Cardiac ventricle fibroblast (primary cell): ENCODE data around the gene METAP2. TPM values are rescaled to one million over a fixed set of nuclear protein-coding genes. Genes with fewer than 3 reads are reported as not detected.

Experiments used
- total RNA-seq: library from RNA; depleted of rRNA; stranded (reverse); fragments of >200 nt; gene quantifications from 2 replicates; pipeline ENCODE4 v1.2.3, GENCODE V29; 2015

METAP2 gene
- 61.3 and 95.8 TPM in 2 replicates for total RNA-seq

DNA sequence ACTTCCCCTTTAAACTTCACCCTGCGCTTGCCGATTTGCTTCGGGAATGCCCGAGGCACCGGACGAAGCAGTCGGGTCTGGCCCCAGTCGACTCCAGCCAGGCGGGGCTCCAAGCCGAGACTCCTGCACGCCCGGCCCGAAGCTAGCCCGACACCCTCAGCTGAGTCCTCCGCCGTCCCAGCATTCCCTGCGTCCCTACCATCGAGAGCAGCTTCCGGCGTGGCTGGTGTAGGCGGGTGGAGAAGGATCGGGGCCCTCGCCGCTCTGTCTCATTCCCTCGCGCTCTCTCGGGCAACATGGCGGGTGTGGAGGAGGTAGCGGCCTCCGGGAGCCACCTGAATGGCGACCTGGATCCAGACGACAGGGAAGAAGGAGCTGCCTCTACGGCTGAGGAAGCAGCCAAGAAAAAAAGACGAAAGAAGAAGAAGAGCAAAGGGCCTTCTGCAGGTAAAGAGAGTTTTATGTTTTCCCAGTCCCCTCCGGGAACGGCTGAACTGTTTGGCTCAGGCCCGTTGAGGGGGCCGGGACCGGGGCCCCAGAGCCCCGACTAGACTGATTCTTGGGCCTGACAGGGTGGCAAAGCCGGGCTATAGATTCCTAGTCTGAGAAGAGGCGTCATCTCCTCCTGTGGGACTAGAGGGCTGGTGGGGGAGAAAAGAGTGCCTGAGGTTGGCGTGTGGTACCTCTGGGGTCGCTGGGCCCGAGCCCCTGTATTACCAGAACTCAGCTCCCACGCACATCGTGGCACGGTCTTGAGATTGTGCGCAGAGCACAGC is at the start of gene METAP2:
Gene METAP2 (plus strand): TSS at position 269 of the 776 bp plus-strand sequence. CDS start 28 bp downstream, at position 297.

DNA sequence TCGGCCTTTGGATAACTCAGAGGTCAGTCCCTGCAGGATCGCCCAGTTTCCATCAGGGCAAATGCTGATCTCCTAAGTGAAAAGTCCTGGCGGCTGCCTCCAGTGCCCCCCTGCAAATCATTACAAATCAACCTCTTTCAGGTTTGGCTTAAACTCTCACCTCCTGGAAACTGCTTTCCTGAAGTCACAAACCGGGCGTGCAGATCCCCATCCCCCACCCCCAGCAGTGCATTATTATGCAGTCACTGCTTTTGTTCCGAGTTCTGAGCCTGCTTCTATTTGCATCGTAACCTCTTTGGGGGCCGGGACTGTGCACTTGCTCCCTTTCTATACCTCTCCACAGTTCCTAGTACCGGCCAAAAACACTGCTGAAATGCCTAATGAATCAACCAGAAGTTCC is 77.4 kb downstream of the METAP2 start, which contains the start of gene USP44:
Gene USP44 (minus strand): TSS at position 172 of the 400 bp plus-strand sequence. CDS start 17,220 bp downstream, outside the sequence.

Other genes with a start within 250 kb of the METAP2 start
- under 0.01 TPM in 1 of 2 replicates, not detected in the other for gene USP44, start 77.3 kb downstream of the METAP2 start, total RNA-seq